ENCODE measurements around the gene PCGF3.

- TF ChIP-seq CTCF (IDR thresholded peaks at IDR 0.05), result no peak
- no peak for TF ChIP-seq POLR2A (IDR thresholded peaks at IDR 0.05)
Observed at GRCh38 chr4:766152-766515, 60.5 kb downstream of the PCGF3 start.

All from right lobe of liver (tissue), 4 donors.